ENCODE measurements around the gene DDX5. TPM values are rescaled to one million over a fixed set of nuclear protein-coding genes. Genes with fewer than 3 reads are reported as not detected.

Gene DDX5
- total and polyA plus RNA-seq, 2 of the 4 experiments (the other 2 are of a cell fraction), result 253 to 781 TPM

- Histone ChIP-seq H3K79me1 (ENCODE audit: low read depth in 1 of 2, low read length in 2 of 2) (peaks cover 6 to 18% of the 10 kb centered on the region in 2 experiments), H4K5ac (ENCODE audit: low read depth, low read length) (no peak overlapping the region), H3K36me3 (ENCODE audit: control insufficient read depth, insufficient read depth, low read length) (peaks cover 37% of the 10 kb centered on the region)
Observed at GRCh38 chr17:64520359-64520758, 14.3 kb upstream of the DDX5 start.

More at GRCh38 chr17:64520359-64520758, 14.3 kb upstream of the DDX5 start:
- Histone ChIP-seq H3K9me3 (ENCODE audit: control insufficient read depth, insufficient read depth, low read length) (no peaks in the 10 kb centered on the region), H3K4me1 (ENCODE audit: control insufficient read depth, insufficient read depth, low read length) (no peaks in the 10 kb centered on the region), H2BK5ac (ENCODE audit: low read depth, low read length, poor library complexity, severe bottlenecking) (no peak overlapping the region), H3K14ac (replicated peaks; ENCODE audit: low read depth, low read length) (no peak overlapping the region), H2AFZ (replicated peaks; ENCODE audit: low read length, poor library complexity) (no peak overlapping the region), H3K27ac (ENCODE audit: insufficient read depth, low read length) (no peak overlapping the region), H3K4me2 (ENCODE audit: low read depth, low read length) (no peak overlapping the region), H4K91ac (ENCODE audit: insufficient read depth, low read depth, low read length) (no peak overlapping the region), H2AK5ac (ENCODE audit: low read depth, low read length) (no peak overlapping the region), H3K9me1 (ENCODE audit: insufficient read depth, low read length) (no peaks in the 10 kb centered on the region), H3K4ac (ENCODE audit: low read depth, low read length) (no peak overlapping the region), H4K20me1 (ENCODE audit: insufficient read depth, low read length) (peaks cover 4% of the 10 kb centered on the region; the same call in 1 of the 2 replicates), H3K23ac (ENCODE audit: low read depth, low read length) (no peak overlapping the region), H2BK20ac (ENCODE audit: low read depth, low read length) (no peak overlapping the region), H3K56ac (ENCODE audit: extremely low read depth, insufficient read depth, low read length) (no peak overlapping the region), H3K9ac (ENCODE audit: low read depth, low read length) (no peak overlapping the region), H4K8ac (ENCODE audit: low read depth in 2 of 2, low read length in 2 of 2) (no peak overlapping the region), H2AK9ac (replicated peaks; ENCODE audit: low read depth, low read length, poor library complexity) (no peak overlapping the region), H2BK120ac (ENCODE audit: low read depth, low read length) (no peak overlapping the region), H3K18ac (ENCODE audit: low read depth, low read length) (no peak overlapping the region), H2BK15ac (ENCODE audit: low read depth, low read length) (no peak overlapping the region), H3K27me3 (ENCODE audit: control insufficient read depth, insufficient read depth, low read length) (no peaks in the 10 kb centered on the region), H3K4me3 (ENCODE audit: insufficient read depth, low read depth, low read length) (no peak overlapping the region)
- POLR2A ChIA-PET (ENCODE audit: unreplicated experiment), result interaction anchor here (0.7 kb wide), 1 partner anchor 455 kb away, joined by 14 read pairs; no protein-coding TSS in a partner anchor
- TF ChIP-seq CEBPB (IDR thresholded peaks at IDR 0.05; ENCODE audit: low read depth, low read length) (peak; percentile 67), FOS (IDR thresholded peaks at IDR 0.05; ENCODE audit: low read depth, low read length) (no peak), BHLHE40 (IDR thresholded peaks at IDR 0.05; ENCODE audit: low read depth, low read length) (no peak), POLR2A (IDR thresholded peaks at IDR 0.05; ENCODE audit: low read depth, low read length) (no peak; the same call in 1 of the 2 replicates), MXI1 (IDR thresholded peaks at IDR 0.05; ENCODE audit: borderline replicate concordance, low read depth, low read length) (no peak)
- ATAC-seq (ENCODE audit: low read depth), result no peak
- 86% methylated on average over 1 of the region's 6 CpGs; no CpG with 5 or more reads in 1 of the 2 experiments for WGBS, 2 experiments (ENCODE audit: extremely low coverage in 2 of 2, insufficient read length in 1 of 2)
- BruUV-seq (replicated peaks), result no TSS peak
- no peak for DNase-seq
- dilution Hi-C loops (cut with HindIII; ENCODE audit: low sequenced_read_pairs, unreplicated experiment) (no loop called here), in situ Hi-C loops (cut with MboI; ENCODE audit: low sequenced_read_pairs) (no loop called here), intact Hi-C loops (cut with micrococcal nuclease) (no loop called here)
- CTCF ChIA-PET, result interaction anchor here (0.6 kb wide), 1 partner anchor 129 kb away, joined by 4 read pairs; no protein-coding TSS in a partner anchor

All from IMR-90 (cell line).